ENCODE results near the gene ETV3. TPM values are rescaled to one million over a fixed set of nuclear protein-coding genes. Genes with fewer than 3 reads are reported as not detected.

ETV3 gene
- total RNA-seq, 2 experiments from 2014 or later, result 11.1 to 20.4 TPM

DNA sequence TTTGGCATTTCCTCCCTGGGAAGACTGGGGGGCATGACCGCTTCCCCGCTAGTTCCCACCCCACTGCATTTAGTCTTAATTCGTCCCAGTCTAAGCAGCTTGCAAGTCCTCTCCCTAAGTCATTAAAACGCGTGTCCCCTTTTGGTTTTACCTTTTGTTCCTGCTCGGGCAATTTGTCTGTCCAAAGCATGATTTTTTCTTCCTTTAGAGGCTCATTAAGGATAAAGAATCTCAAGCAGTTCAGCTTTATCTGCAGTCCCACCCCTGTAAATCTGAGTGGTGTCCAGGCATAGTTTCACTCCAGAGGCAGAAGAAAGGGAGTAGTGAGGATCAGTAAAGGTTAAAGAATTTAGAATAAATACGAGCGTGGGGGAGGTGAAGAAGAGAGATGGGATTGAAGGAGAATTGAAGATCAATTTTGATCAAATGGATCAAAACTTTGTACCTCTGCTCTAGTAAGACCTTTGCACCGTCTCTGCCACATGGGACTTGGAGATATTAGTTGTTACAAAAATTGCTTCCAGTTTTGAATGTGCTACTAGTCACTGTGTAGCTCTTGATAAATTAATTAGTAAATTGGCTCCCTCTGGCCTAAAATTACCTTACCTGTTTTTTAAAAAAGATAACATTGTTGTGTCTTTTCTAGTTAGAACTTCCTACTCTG, 989 bp upstream of the ETV3 start:
- H3K36me3 ChIP-seq (ENCODE audit: insufficient read depth, low read length), result peaks cover 21% of the 10 kb centered on the region
- H3K4me1 ChIP-seq (ENCODE audit: insufficient read depth, low read length, poor library complexity, severe bottlenecking), result peaks cover 22% of the 10 kb centered on the region
- H3K9me2 ChIP-seq (ENCODE audit: insufficient read depth, low read length), result no peaks in the 10 kb centered on the region
- H4K20me1 ChIP-seq (ENCODE audit: insufficient read depth, low read length), result peaks cover 15% of the 10 kb centered on the region
- CTCF ChIA-PET (ENCODE audit: unreplicated experiment), result no interaction called here
- POLR2A ChIA-PET, result interaction anchor here (0.7 to 2.1 kb wide), 3 partner anchors 9 to 416 kb away, joined by 3 to 7 read pairs (median 3); no protein-coding TSS in a partner anchor
- H3K9me3 ChIP-seq (ENCODE audit: low read length), result no peaks in the 10 kb centered on the region
- TF ChIP-seq, protein P1, sequence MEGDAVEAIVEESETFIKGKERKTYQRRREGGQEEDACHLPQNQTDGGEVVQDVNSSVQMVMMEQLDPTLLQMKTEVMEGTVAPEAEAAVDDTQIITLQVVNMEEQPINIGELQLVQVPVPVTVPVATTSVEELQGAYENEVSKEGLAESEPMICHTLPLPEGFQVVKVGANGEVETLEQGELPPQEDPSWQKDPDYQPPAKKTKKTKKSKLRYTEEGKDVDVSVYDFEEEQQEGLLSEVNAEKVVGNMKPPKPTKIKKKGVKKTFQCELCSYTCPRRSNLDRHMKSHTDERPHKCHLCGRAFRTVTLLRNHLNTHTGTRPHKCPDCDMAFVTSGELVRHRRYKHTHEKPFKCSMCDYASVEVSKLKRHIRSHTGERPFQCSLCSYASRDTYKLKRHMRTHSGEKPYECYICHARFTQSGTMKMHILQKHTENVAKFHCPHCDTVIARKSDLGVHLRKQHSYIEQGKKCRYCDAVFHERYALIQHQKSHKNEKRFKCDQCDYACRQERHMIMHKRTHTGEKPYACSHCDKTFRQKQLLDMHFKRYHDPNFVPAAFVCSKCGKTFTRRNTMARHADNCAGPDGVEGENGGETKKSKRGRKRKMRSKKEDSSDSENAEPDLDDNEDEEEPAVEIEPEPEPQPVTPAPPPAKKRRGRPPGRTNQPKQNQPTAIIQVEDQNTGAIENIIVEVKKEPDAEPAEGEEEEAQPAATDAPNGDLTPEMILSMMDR (conservative IDR thresholded peaks at IDR 0.05; ENCODE audit: low read length), result no peak
- no peak for TF ChIP-seq EZH2phosphoT487 (IDR thresholded peaks at IDR 0.05; ENCODE audit: borderline replicate concordance, low read depth, low read length)
- peaks cover 23% of the 10 kb centered on the region for H3K79me2 ChIP-seq (ENCODE audit: insufficient read depth, low read depth, low read length)
- peak overlapping the region; percentile 28 for H3K27ac ChIP-seq (ENCODE audit: low read depth, low read length, poor library complexity, severe bottlenecking)
- H3K4me3 ChIP-seq (ENCODE audit: low read depth, low read length, poor library complexity, severe bottlenecking), result peak overlapping the region; percentile 92
- BruUV-seq (replicated peaks), result TSS peak; percentile 90
- peak overlapping the region; percentile 75 for H3K4me2 ChIP-seq (ENCODE audit: low read length)
- DNase-seq (ENCODE audit: low spot score), result no peak
- H2AFZ ChIP-seq (ENCODE audit: low read length), result peak overlapping the region; percentile 60
- intact Hi-C loops (cut with micrococcal nuclease; ENCODE audit: unreplicated experiment), result no loop called here

DNA sequence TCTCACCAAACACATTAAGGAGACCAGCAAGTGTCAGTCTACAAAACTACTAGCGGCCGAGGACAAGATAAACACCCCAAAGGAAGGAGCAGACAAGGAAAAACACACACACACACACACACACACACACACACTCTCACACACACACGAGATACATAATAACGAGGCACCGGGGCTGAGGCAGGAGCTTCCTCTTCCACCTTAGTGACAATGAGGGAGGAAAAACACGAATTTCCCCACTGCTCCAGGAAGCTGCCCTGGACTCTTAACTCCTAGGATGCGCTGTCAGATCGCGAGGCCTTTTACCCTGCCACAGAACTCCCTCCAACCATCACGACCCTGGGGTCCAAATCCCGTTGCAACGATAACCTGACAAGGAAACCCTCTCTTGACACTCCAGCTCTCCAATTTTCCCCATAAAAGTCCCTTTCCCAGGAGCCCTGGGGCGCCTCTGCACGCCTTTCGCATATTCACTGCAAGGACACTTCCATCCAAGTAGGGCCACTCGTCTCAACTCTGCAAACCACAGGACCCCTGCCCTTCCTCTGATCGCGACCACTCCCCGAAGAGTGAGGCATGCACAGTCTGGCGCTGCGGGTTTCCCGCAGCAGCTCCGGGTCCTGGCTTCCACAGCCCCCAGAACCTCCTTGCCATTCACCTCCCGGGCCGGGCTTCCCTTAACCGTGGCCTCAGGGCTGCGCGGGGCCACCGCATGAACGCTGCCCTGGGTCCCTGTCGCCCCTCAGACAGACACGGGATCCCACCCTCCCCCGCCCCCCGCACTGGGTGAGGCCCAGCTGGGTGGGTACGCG, 581 bp downstream of the ETV3 start:
- DNase-seq (ENCODE audit: low spot score), result peak; percentile 43
- Histone ChIP-seq H3K4me2 (ENCODE audit: low read length) (peak overlapping the region; percentile 75), H3K27ac (ENCODE audit: low read depth, low read length, poor library complexity, severe bottlenecking) (no peak overlapping the region), H4K20me1 (ENCODE audit: insufficient read depth, low read length) (peaks cover 15% of the 10 kb centered on the region), H3K4me1 (ENCODE audit: insufficient read depth, low read length, poor library complexity, severe bottlenecking) (peaks cover 22% of the 10 kb centered on the region), H2AFZ (ENCODE audit: low read length) (peak overlapping the region; percentile 60; the same call in 1 of the 2 replicates), H3K79me2 (ENCODE audit: insufficient read depth, low read depth, low read length) (peaks cover 23% of the 10 kb centered on the region), H3K36me3 (ENCODE audit: insufficient read depth, low read length) (peaks cover 37% of the 10 kb centered on the region), H3K4me3 (ENCODE audit: low read depth, low read length, poor library complexity, severe bottlenecking) (peak overlapping the region; percentile 92), H3K9me3 (ENCODE audit: low read length) (no peaks in the 10 kb centered on the region), H3K9me2 (ENCODE audit: insufficient read depth, low read length) (no peaks in the 10 kb centered on the region)
- TF ChIP-seq EZH2phosphoT487 (IDR thresholded peaks at IDR 0.05; ENCODE audit: borderline replicate concordance, low read depth, low read length), result no peak
- TF ChIP-seq, protein P1 (conservative IDR thresholded peaks at IDR 0.05; ENCODE audit: low read length), result no peak
- ChIA-PET POLR2A (no interaction called here), CTCF (ENCODE audit: unreplicated experiment) (no interaction called here)
- intact Hi-C loops (cut with micrococcal nuclease; ENCODE audit: unreplicated experiment), result no loop called here
- no TSS peak for BruUV-seq (replicated peaks)

GRCh38 chr1:157137046-157137407, 1.2 kb downstream of the ETV3 start:
- H3K27ac ChIP-seq (ENCODE audit: low read depth, low read length, poor library complexity, severe bottlenecking), result no peak overlapping the region
- TSS peak; percentile 29 for BruUV-seq (replicated peaks)
- no peak for TF ChIP-seq EZH2phosphoT487 (IDR thresholded peaks at IDR 0.05; ENCODE audit: borderline replicate concordance, low read depth, low read length)
- TF ChIP-seq, protein P1 (conservative IDR thresholded peaks at IDR 0.05; ENCODE audit: low read length), result no peak
- peaks cover 22% of the 10 kb centered on the region for H3K4me1 ChIP-seq (ENCODE audit: insufficient read depth, low read length, poor library complexity, severe bottlenecking)
- H2AFZ ChIP-seq (ENCODE audit: low read length), result no peak overlapping the region
- peaks cover 15% of the 10 kb centered on the region for H4K20me1 ChIP-seq (ENCODE audit: insufficient read depth, low read length)
- intact Hi-C loops (cut with micrococcal nuclease; ENCODE audit: unreplicated experiment), result no loop called here
- peak overlapping the region; percentile 75 for H3K4me2 ChIP-seq (ENCODE audit: low read length)
- peaks cover 43% of the 10 kb centered on the region for H3K36me3 ChIP-seq (ENCODE audit: insufficient read depth, low read length)
- H3K79me2 ChIP-seq (ENCODE audit: insufficient read depth, low read depth, low read length), result peaks cover 23% of the 10 kb centered on the region
- DNase-seq (ENCODE audit: low spot score), result no peak
- H3K9me2 ChIP-seq (ENCODE audit: insufficient read depth, low read length), result no peaks in the 10 kb centered on the region
- POLR2A ChIA-PET, result no interaction called here
- peak overlapping the region; percentile 92 for H3K4me3 ChIP-seq (ENCODE audit: low read depth, low read length, poor library complexity, severe bottlenecking)
- CTCF ChIA-PET (ENCODE audit: unreplicated experiment), result no interaction called here
- H3K9me3 ChIP-seq (ENCODE audit: low read length), result no peaks in the 10 kb centered on the region
